Breast epithelium (tissue), 4 donors: ENCODE measurements around the gene GARIN6. TPM values are rescaled to one million over a fixed set of nuclear protein-coding genes. Genes with fewer than 3 reads are reported as not detected.

ENCODE experiments used
- DNase-seq, 2 donors: peaks; one replicate each; pipeline ENCODE4 v3.0.0-alpha.2; 2019; ENCODE audit warnings: low spot score in 2 of 2
- H3K27ac ChIP-seq, 2 donors: fragments of 200-600 bp; sonication (generic) in 1 of 2; one replicate each; pipeline ENCODE4 v1.5.1; 2016 to 2019; ENCODE audit warnings: mild to moderate bottlenecking in 1 of 2
- H3K27me3 ChIP-seq, 2 donors: fragments of 200-600 bp; sonication (generic) in 1 of 2; one replicate each; pipeline versions ENCODE4 v1.5.1 to v1.6.0; 2017 to 2019; ENCODE audit warnings: control low read depth in 1 of 2, mild to moderate bottlenecking in 1 of 2
- H3K36me3 ChIP-seq: fragments of 200-600 bp; one replicate; pipeline ENCODE4 v1.5.1; 2019
- H3K4me1 ChIP-seq, 2 donors: fragments of 200-600 bp; sonication (generic); one replicate each; pipeline ENCODE4 v1.5.1; 2016 to 2019; ENCODE audit warnings: control low read depth in 1 of 2
- H3K4me3 ChIP-seq, 3 donors: fragments of 200-600 bp; sonication (generic); 1 replicate in 2 of 3; 2 replicates in 1 of 3; pipeline ENCODE4 v1.5.1; 2016 to 2019; ENCODE audit warnings: mild to moderate bottlenecking in 3 of 3, moderate library complexity in 2 of 3
- H3K9me3 ChIP-seq, 2 donors: fragments of 200-600 bp; sonication (generic) in 1 of 2; one replicate each; pipeline ENCODE4 v1.5.1; 2016 to 2019; ENCODE audit warnings: control low read depth in 1 of 2
- POLR2A ChIP-seq: fragments of 450-650 bp; IDR thresholded peaks from one replicate; pipeline ENCODE4 v1.6.1; 2016; ENCODE audit warnings: antibody characterized with exemption, mild to moderate bottlenecking, moderate library complexity
- POLR2AphosphoS5 ChIP-seq, 3 donors: sonication (generic); formaldehyde crosslinking; IDR thresholded peaks; one replicate each; pipeline ENCODE4 v1.6.1; 2017; ENCODE audit warnings: antibody characterized with exemption in 3 of 3
- intact Hi-C: fragments of 100-400 bp; cut with DNase I; formaldehyde crosslinking; loops from one replicate; pipeline ENCODE4 v1.15.1; 2023; ENCODE audit warnings: low total_unique reads
- total RNA-seq, 3 donors: library from RNA; depleted of rRNA; stranded (reverse); fragments of >200 nt; gene quantifications; one replicate each; pipeline ENCODE4 v1.1.0, GENCODE V29; 2016
- TF ChIP-seq, protein P1 (sequence below), 3 donors: fragments of 450-650 bp; IDR thresholded peaks; one replicate each; pipeline ENCODE4 v1.5.1; 2016 to 2017; ENCODE audit warnings: antibody characterized with exemption in 3 of 3, mild to moderate bottlenecking in 3 of 3, moderate library complexity in 3 of 3

GARIN6 gene
- total RNA-seq, 3 donors from 2014 or later: not detected

DNA sequence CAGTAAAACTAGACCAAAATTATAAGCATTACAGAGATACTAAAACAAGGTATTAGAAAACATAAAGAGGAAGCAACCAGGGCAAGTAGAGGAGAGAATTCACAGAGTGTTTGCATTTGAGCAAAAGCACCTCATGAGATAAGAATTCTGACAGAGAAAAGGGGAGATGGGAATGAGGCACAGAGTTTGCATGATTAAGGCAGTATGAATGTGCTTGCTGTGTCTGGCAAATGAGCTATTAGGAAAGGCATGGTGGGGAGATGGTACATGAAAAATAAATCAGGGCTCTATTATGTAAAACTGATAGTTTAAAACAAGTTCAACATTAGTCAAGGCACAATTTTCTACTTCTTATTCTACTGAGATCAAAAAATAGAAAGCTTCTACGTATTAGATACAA is 23.1 kb downstream of the GARIN6 start:
- Histone ChIP-seq H3K4me3 (no peak overlapping the region), H3K27me3 (no peaks in the 10 kb centered on the region), H3K27ac (no peak overlapping the region), H3K36me3 (no peaks in the 10 kb centered on the region), H3K9me3 (no peaks in the 10 kb centered on the region), H3K4me1 (no peaks in the 10 kb centered on the region)
- TF ChIP-seq, protein P1, sequence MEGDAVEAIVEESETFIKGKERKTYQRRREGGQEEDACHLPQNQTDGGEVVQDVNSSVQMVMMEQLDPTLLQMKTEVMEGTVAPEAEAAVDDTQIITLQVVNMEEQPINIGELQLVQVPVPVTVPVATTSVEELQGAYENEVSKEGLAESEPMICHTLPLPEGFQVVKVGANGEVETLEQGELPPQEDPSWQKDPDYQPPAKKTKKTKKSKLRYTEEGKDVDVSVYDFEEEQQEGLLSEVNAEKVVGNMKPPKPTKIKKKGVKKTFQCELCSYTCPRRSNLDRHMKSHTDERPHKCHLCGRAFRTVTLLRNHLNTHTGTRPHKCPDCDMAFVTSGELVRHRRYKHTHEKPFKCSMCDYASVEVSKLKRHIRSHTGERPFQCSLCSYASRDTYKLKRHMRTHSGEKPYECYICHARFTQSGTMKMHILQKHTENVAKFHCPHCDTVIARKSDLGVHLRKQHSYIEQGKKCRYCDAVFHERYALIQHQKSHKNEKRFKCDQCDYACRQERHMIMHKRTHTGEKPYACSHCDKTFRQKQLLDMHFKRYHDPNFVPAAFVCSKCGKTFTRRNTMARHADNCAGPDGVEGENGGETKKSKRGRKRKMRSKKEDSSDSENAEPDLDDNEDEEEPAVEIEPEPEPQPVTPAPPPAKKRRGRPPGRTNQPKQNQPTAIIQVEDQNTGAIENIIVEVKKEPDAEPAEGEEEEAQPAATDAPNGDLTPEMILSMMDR (IDR thresholded peaks at IDR 0.05): no peak
- TF ChIP-seq POLR2A (no peak), POLR2AphosphoS5 (IDR thresholded peaks at IDR 0.05) (no peak)
- DNase-seq: no peak
- intact Hi-C loops: no loop called here

DNA sequence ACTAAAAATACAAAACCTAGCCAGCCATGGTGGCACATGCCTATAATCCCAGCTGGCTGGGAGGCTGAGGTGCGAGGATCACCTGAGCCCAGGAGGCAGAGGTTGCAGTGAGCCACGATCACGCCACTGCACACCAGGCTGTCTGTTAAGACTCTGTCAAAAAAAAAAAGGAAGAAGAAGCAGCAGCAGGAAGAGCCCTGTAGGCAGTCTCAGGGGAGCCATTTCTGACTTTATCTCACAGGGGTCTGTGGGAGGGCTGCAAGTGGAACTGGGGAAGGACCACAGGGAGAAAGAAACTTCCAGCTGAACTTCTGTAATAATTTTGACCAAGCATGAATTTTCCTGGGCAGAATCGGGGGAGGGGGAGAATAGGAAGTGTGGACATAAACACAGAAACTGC is 32.7 kb downstream of the GARIN6 start:
- peaks cover 5 to 13% of the 10 kb centered on the region in 2 donors for H3K9me3 ChIP-seq
- H3K4me1 ChIP-seq: no peaks in the 10 kb centered on the region
- H3K27me3 ChIP-seq: no peaks in the 10 kb centered on the region
- no peak for DNase-seq
- no peak for TF ChIP-seq POLR2A
- TF ChIP-seq, protein P1 (IDR thresholded peaks at IDR 0.05): no peak
- no peak for TF ChIP-seq POLR2AphosphoS5 (IDR thresholded peaks at IDR 0.05)
- H3K27ac ChIP-seq: no peak overlapping the region
- no peaks in the 10 kb centered on the region for H3K36me3 ChIP-seq
- intact Hi-C loops: no loop called here
- no peak overlapping the region for H3K4me3 ChIP-seq

DNA sequence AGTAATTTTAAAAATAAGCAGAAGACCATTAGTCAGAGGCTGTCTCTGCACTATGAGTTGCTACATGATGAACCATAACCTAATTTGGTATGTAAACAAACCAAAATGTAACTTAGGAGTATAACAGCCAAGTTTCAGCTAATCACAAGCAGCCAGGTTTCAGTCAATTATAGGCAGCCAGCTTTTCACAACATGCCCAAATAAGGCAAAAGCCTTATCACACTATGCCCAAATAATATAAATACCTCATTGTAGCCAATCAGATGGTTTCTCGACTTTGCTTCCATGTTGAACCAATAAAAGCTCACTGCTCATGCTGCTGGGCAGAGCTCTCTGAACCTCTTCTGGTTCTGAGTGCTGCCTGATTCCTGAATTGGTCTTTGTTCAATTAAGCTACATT is 38.6 kb downstream of the GARIN6 start:
- no peaks in the 10 kb centered on the region for H3K4me1 ChIP-seq
- no peak for TF ChIP-seq POLR2A
- H3K27me3 ChIP-seq: no peaks in the 10 kb centered on the region
- no peaks in the 10 kb centered on the region for H3K36me3 ChIP-seq
- H3K27ac ChIP-seq: no peak overlapping the region
- DNase-seq: no peak
- intact Hi-C loops: no loop called here
- H3K9me3 ChIP-seq: peaks cover 0 to 32% of the 10 kb centered on the region in 2 donors
- no peak overlapping the region for H3K4me3 ChIP-seq

DNA sequence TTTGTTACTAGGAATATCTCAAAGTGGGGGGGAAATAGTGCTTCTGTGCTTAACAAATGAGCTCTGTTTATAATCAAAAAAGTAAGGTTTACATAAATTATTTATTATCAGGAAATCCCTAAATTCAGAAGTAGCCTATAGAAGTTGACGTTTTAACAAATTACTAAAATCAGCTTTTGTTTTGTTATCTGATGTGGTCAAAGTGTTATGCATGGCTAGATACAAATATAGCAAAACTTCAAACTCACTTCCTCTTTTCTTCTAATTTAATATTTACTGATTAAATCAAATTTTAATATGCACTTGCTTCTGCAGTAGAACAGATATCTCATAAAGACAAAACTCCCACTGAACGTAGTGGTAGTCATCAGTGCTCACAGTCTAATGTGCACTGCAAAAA is 47.5 kb downstream of the GARIN6 start:
- intact Hi-C loops: no loop called here
- Histone ChIP-seq H3K4me1 (no peaks in the 10 kb centered on the region), H3K27ac (no peak overlapping the region), H3K36me3 (no peaks in the 10 kb centered on the region), H3K27me3 (no peaks in the 10 kb centered on the region), H3K4me3 (no peak overlapping the region), H3K9me3 (no peaks in the 10 kb centered on the region)
- DNase-seq: no peak
- no peak for TF ChIP-seq POLR2AphosphoS5 (IDR thresholded peaks at IDR 0.05)
- TF ChIP-seq, protein P1 (IDR thresholded peaks at IDR 0.05): no peak
- TF ChIP-seq POLR2A: no peak
